Activated CD4-positive, alpha-beta T cell treated with anti-CD3 and anti-CD28 coated beads, Interleukin-2, Interleukin-6, amounts not matched to agents 100 ng/mL and 50 ng/mL, durations not matched to agents 16 hours and 8 hours (primary cell): ENCODE measurements around the gene MRGPRX2.

Source experiments
- DNase-seq: peaks from one replicate; pipeline ENCODE4 v3.0.0-alpha.2; 2020

Gene MRGPRX2

DNA sequence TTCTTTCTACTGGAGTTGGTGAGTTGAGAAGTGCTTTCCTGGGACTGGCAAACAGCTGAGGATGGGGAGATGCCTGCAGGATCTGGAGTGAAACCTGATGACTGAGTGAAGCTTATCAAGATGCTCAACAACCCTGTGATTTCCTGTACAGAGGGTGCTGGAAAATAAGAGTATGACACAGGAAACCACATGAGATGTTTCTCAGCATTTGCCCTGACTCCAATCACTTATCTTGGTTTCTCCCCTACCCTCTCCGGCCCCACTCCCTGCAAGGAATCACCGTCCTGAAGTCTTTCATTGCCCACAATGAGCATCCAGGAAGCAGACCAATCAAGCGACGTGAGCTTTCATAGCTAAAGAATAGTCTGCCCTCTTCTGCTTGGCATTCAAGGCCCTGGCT is at the start of gene MRGPRX2:
Gene MRGPRX2, minus strand, starts transcription at position 89 of the 400 bp plus-strand sequence. CDS start 4,315 bp downstream, outside the sequence.
- peak; percentile 47 for DNase-seq

DNA sequence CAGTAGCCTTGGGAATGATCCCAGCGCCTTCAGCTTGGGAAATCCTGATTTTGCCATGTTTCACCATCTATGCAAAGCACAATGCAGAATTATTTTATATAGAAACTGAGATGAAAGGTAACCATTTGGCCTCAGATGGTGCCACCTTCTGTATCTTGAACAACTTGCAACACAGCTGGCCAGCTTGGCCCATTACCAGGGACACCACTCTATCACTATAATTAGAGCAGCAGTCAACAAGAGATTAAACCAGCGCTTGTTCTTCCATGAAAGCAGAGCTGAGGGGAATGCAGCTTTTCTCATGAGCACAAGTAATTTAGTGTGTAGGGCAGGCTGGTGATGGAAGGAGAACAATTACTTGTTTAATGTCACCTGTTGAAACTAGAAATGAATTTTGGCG is 49.8 kb upstream of the MRGPRX2 start:
- no peak for DNase-seq

DNA sequence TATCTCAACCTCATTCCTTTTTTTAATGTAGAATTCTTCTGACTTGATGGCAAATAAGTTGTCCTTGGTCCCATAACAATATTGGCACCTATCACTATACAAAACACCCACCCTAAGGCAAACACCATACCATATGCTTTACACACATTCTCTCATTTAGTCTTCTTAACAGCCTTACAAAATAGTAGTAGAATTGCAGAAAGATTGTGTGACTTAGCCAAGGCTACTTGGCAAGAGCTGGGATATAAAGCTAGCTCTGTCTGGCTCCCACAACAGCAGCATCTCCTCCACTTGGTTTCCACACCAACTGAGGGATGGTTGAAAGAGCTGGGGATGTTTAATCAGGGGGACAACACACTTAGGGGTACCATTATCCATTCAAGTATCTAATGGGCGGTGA is 46.6 kb upstream of the MRGPRX2 start:
- DNase-seq, result no peak

DNA sequence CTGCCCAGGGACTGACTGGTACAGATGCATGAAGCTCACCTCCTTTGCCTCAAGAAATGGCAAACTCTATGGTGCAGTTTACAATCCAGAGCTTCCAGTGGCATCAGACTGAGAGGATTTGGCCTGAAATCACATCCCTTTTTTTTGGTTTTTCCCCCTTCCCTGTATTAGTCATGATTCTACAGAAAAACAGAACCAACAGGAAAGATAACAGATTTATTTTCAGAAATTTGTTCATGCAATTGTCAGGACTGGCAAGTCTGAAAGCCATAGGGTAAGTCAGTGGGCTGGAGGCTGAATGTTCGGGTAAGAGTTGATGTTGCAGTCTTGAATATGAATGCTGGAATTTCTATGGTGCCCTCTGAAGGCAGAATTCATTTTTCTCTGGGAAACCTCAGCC is 44.5 kb upstream of the MRGPRX2 start:
- no peak for DNase-seq

DNA sequence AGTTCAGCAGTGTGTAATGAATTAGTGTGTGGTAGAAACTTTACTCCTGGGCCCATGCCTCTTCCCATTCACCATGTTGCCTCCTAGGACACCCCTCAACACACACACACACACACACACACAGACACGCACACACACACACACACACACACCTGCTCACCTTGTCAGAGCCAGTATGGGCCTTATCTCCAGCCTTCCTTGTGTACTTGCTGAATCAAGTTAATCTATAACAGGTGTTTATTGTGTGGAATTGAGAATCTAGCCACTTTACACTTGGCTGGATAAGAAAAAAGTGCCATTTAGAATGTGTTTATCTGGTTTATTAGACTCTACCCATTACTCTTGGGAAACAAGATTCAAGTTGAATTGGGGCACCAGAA is 42.0 kb upstream of the MRGPRX2 start:
- DNase-seq, result no peak

DNA sequence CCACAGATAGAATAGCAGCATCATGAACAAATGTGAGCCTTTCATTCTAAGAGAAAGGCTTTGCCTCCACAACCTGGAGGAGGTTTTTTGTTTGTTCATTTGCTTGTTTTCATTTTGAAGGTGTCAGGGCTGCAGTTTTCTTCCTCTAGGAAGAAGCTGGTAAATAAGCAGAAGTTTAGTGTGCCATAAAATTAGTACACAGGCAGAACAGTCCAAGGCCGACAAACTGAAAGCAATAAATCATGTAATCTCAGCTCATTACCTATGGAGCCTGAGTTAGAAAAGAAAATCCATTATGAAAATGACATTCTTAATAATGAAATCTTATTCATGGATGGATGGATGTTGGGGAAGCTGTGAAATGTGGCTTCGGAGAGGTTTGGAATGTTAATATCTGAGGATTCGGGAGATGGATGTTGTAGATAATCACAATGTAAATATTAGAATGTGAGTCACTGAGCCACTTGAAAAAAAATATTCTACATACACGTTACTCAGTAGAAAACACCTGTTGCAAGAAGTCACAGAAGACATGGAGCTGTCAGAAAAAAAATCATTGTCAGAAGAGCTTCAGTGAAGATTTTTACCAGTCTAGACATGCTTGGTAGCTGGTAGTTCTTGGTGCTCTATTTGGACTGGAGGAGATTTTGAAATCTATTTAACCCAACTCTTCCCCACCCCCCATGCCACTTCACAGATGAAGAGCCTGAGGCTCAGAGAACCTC is 41.4 kb upstream of the MRGPRX2 start:
- DNase-seq, result no peak

DNA sequence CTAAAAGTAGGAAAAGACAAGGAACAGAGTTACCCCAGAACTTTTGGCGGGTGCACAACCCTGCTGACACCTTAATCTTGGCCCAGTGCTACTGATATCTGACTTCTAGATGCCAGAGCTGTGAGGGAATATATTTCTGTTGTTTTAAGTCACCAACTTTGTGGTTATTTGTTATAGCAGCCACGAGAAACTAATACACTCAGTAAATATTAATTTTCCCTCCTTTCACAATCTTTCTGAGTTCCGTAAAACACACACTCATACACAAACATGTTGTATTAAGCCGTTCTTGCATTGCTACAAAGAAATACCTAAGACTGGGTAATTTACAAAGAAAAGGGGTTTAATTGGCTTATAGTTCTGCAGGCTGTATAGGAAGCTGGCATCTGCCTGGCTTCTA is 40.4 kb upstream of the MRGPRX2 start:
- no peak for DNase-seq

DNA sequence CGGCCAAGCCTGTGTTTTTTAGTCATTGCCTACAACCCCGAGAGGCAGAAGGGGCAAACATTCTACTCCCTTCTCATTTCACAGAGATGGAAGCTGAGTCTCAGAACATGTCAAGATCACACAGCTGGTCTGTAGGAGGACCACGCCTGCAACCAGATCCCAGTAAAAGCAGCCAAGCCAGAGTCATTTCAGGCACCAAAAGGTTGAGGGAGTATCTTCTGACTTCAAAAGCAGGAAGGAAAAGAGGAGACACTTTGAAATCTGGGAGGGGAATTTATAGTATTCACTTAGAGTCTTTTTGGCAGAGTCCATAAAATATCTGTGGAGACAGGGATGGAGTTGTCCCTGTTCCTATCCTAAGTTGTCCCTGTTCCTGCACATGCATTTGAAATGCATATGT is 38.6 kb upstream of the MRGPRX2 start:
- DNase-seq, result no peak

DNA sequence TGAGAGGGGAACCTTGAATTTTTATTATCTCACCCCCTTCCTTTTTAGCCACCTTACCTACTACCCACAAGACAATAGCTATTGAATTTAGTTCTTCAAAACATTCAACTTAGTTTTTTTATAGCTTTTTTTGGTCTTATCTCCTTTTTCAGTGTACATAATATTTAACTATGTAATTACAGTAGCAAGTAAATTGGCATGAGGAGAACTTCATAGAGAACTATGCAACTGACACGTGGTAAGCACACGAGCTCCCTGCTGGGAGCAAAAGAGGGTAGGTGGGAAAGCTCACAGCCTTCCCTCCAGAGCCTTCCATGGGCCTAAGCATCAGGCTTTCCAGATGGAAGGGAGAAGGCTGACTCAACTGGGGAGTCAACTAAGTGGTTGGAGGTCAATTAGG is 34.3 kb upstream of the MRGPRX2 start:
- no peak for DNase-seq

DNA sequence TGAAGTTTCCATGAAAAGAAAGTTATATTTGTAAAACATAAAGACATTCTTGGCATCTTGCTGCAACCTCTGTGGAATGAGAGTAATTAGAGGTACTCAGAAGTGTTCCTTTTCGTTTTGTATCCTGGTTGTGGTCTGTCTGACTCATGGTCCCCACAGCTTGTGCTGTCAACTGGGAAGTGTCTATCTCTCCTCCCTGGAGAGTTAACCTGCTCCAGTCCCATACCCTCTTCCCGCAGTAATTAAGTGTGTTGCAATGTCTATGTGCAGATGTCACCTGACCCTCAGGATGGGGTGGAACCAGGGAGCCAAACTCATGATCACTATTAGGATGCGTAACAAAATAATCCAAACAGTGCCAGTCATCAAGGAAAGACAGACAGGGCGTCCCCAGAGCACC is 33.5 kb upstream of the MRGPRX2 start:
- no peak for DNase-seq

DNA sequence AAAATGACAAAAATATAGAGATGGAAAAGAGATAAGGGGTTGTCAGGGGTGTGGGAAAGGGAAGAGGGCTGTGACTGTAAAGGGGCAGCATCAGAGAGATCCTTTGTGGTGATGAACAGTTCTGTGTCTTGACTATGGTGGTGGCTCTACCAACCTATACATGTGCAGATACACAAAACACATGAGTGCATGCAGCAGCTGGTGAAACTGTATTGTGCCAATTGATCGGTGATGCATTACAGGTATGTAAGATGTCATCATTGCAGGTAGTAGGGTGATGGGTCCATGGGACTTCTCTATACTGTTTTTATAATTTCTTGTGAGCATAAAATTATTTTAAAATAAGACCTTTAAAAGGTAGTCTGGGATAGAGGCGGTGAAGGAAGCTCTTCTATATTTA is 32.3 kb upstream of the MRGPRX2 start:
- DNase-seq, result no peak

DNA sequence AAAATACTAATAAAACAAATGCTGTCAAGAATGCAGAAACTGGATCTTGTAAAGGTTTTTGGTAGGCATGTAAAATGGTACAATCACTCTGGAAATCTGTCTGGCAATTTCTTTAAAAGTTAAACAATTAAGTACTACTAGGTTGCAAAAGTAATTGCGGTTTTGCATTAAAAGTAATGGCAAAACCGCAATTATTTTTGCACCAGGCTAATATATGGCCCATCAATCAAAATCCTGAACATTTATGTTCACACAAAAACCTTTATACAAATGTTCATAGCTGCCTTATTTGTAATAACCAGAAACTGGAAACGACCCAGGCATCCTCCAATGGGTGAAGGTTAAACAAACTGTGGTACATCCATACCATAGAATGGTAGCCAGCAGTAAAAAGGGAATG is 31.8 kb upstream of the MRGPRX2 start:
- DNase-seq, result no peak

DNA sequence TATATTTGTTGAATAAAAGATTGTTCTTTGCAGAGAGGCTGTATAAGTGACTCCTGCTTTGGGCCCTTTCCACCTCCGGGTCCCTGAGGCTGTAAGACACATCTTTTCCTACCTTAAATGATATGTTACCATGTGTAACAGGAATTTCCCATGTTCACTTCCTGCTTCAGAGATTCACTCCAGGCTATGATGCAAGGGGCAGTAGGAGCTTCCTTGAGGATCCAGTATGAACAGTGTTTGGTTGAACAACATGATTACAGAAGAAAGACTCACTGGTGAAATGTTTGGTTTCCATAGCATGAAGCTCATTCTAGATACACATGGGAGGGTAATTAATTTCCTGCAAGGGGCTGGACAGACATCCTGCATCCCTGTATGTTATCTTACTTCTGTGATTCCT is 30.8 kb upstream of the MRGPRX2 start:
- DNase-seq, result no peak

DNA sequence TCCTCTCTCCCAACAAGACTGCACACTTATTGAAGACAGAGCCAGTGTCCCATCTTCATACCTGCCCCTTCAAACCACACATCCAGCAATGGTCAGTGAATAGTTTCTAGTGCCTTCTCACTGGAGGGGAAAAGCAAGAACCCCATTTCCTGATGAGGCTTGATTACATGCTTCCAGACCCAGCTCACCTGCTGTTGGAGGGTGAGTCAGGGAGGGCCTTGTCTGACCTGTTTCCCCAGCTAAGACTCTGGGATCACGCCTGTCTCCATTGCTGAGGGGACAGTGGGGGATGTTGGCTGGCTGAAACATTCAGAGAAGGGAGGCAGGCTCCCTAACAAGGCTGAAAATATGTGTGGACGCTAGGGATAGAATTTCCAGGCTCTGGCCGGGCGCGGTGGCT is 28.9 kb upstream of the MRGPRX2 start:
- DNase-seq, result no peak

DNA sequence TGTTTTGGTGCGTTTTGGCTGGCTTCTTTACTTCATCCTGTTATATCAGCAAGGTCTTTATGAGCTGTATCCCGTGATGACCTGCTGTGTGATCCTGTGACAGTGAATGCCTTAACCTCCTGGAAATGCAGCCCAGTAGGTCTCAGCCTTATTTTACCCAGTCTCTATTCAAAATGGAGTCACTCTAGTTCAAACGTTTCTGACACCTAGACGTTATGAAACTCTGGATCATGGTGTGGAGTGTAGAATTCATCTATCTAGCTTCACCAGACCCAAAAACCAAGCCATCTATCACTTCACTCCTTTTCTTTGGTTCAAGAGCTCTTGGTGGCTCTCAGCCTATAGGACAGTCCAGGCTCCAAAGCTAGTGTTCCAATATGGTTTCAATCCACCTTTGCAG is 28.3 kb upstream of the MRGPRX2 start:
- DNase-seq, result no peak

DNA sequence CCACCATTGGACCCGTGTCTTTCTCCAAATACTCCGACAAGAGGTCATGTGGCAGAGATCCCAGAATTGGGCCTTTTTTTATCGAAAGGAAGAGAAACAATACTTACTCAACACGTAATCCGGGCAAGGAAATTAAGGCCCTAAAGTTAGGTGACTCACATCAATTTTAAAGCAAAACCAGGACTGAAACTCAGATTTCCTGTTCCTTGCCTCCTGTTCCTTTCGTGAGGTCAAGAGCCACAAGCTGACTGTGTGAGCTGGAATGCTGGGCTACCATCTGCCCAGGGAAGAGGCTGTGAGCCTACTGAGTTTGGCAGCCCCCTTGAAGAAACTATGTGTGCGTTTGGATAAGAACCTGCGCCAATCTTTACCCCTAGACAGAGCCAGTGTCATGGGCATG is 27.1 kb upstream of the MRGPRX2 start:
- no peak for DNase-seq

DNA sequence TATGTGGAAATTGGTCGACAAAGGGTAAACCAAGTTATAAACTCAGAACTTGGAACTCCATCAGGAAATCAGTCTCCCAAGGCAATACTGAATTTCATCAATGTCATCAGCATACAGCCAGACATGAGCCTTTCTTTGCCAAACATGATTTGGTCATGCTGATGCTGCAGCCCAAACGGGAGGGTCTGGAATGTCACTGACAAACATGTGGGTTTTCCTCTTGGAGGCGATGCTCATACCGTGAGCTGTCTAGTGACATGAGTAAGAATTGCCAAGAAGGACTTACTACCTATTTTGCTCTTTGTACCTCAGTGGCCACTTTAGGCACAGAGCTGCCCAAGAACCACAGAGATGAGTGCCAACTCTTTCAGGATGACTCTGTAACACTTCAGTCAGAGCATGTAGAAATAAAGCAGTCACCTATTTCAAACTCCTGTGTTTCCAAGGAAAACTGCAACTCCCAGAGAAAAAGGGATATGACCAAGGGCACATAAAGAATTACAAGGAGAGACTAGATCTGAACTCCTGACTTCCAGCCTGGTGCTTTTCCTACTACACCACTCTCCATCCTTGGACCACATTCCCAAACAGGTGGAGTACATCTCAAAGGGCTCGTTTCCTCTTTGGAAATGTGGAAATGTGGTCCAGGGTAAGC is 24.3 kb upstream of the MRGPRX2 start:
- no peak for DNase-seq

DNA sequence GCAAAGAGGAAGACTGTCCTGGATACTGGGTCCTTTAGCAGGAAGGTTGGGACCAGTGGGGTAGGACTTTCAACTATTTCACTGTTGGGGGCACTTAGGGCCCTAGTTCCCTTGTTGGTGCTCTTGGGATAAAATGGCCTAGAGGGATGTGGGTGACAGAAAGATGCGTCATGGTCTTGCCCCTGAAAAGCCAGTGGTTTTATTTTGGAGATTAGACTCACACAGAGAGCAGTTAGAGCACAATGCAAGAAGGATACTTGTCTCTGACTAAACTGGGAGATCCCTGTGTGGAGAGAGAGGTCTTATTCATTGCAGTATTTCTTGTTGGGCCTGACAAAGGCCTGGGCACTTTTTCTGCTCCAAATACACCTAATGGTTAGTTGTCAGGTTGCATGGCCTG is 22.6 kb upstream of the MRGPRX2 start:
- no peak for DNase-seq

DNA sequence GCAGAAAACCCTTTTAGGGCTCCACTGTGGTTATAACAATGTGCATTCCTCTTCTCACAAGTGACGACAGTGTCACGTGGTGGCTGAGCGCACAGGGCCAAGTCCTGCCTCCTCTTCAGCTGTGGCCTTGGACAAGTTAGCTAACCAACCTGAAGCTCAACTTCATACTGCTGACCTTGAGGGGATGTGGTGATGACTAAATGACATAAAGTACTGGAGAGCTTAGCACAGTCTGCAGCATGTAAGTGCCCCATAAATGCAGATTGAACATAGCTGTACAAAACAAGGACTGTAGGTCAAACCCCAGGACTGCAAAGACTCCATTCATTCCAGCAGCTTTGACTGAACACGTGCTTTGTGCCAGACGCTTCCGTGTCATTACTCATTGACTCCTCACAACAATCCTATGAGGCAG is 20.1 kb upstream of the MRGPRX2 start:
- no peak for DNase-seq

DNA sequence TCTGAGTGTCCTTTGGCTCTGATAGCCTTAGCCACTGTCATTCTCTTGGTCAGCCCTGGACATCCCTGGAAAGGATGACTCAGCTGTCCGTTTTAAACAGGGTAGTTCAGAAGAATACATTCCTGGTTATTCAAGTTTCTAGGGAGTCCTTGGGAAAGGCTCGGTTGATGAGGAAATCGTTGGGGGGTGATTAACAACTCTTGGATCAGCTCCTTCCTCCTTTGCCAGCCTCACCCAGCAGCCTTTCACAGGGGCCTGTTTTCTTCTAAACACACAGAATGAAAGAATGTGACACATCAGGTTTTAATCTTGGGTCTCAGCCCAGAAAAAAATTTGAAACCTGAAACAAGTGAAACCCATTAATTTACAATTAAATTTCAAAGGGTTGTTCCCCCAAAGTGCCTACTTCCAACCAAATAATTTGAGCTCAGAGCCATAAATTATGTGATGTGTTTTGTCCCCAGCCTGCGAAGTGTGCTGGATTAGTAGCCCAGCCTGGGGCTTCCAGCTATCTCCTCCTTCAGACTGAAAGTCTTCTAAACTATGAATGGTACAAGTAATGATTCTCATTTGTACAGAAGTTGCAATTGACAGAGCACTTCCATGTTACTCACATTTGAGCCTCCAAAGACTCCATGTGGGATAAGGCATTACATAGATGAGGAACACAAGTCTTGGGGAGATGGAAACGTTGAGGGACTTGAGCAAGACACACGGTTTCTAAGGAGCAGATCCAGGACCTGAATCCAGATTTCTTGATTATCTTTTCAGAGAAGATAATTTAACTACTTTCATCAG is 19.3 kb upstream of the MRGPRX2 start:
- DNase-seq, result no peak

DNA sequence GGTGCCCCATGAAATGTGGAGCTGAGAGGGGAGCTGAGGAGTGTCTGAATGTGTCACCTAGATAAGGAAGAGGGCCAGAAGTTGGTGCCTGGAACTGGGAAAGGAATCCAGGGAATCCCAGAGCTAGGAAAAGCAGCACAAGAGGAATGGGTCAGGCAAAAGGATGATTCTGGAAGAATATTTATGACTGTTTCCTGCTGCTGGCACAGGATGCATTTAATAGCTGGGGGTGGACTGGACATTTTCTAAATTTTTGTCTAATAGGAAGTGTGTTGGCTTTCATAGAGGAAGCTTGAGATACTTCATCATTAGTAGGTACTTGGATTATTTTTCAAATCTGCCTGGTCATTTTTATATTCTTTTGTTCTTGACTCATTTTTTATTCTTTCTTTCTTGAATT is 17.4 kb upstream of the MRGPRX2 start:
- DNase-seq, result no peak

DNA sequence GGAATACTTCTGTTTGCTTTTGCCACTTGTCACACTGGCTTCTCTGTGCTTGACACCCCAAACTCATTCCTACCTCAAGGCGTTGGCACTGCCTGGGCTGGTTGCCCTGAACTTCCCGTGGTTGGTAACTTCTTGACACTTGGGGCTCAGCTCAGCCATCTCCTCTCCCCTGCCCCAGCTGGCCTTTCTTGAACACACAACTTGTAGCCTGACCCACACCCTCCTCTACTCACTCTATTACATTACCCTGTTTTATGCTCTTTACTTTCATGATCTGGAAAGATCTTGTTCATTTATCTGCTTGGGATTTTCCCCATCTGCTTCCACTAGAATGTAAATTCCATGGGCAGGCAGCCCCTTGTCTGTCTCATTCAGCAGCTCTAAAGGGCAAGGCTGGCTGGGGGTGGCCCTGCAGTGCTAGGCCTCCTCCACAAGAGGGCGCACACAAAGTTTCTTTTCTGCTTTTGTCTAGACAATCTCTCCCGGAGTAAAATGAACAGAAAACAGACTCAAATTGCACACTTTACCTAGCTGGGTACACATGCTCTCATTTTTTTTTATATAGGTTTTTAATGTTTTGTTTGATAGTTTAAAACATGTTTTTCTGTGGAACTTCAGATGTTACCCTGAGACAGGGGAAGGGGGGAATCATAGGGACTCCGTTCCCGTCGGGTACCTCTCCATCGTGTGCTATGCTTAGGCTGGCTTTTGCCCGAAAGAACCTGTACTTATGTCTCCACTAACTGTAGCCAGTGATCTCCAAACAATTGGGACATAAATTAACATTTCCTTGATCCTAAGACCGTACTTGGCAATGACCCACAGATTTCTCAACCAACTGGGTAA is 16.4 kb upstream of the MRGPRX2 start:
- DNase-seq, result peak; percentile 72

DNA sequence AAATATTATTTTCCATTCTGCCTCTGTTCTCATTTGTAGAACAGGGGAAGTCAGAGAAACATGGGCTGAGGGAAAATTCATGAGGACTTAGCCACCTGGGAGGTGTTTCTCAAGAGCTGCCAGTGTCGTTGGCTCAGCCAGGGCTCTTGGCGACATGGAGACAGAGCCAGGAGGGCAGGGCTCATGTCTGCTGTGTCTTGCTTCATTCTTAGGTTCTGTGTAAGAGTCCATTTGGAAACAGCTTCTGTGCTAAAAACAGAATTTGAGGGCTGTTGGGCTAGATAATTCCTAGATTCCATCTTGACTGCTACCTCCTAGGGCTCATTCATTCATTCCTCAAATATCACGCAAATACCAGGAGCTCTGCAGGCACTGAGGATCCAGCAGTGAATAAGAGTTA is 15.1 kb upstream of the MRGPRX2 start:
- DNase-seq, result no peak
